Measurements from ENCODE around the gene NEDD4.

- TF ChIP-seq TAF1 (IDR thresholded peaks at IDR 0.05; ENCODE audit: low read depth) (no peak), RAD21 (IDR thresholded peaks at IDR 0.05; ENCODE audit: low read depth) (no peak)
Observed at GRCh38 chr15:55928955-55929354, 64.5 kb downstream of the NEDD4 start.

Data from Ishikawa (cell line).